ENCODE results near the gene PRSS58.

Gene PRSS58, protein sequence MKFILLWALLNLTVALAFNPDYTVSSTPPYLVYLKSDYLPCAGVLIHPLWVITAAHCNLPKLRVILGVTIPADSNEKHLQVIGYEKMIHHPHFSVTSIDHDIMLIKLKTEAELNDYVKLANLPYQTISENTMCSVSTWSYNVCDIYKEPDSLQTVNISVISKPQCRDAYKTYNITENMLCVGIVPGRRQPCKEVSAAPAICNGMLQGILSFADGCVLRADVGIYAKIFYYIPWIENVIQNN

DNA sequence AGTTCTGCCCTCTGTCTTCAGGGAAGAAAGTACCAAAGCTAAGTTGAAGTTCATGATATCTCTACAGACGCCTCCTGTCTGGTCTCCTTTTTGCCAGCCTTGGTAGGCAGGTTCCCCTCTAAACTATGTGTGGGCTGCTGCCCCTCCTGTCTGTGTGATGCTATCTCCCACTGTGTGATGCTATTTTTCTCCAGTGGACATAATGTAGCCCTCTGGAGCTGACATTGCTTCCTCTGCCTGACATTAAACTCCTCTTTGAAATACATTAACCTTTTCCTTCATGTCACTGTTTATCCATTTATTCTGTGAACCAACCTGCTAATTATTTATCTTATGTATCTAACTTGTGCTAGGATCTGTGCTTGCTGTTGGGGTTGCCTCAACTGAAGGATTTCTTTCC lies at the start of gene PRSS58:
Gene PRSS58, minus strand, starts transcription at position 101 of the 400 bp plus-strand sequence. CDS start 351 bp downstream, outside the sequence.
- H3K27me3 ChIP-seq (ENCODE audit: control insufficient read depth, low read length), result no peaks in the 10 kb centered on the region
- no peaks in the 10 kb centered on the region for H3K9me2 ChIP-seq (replicated peaks; ENCODE audit: control insufficient read depth, low read length)
- H3K9me3 ChIP-seq (ENCODE audit: control insufficient read depth, insufficient read depth, low read length), result no peaks in the 10 kb centered on the region
- no peaks in the 10 kb centered on the region for H4K20me1 ChIP-seq (ENCODE audit: control insufficient read depth, insufficient read depth, low read depth, low read length)
- TF ChIP-seq, protein P1, sequence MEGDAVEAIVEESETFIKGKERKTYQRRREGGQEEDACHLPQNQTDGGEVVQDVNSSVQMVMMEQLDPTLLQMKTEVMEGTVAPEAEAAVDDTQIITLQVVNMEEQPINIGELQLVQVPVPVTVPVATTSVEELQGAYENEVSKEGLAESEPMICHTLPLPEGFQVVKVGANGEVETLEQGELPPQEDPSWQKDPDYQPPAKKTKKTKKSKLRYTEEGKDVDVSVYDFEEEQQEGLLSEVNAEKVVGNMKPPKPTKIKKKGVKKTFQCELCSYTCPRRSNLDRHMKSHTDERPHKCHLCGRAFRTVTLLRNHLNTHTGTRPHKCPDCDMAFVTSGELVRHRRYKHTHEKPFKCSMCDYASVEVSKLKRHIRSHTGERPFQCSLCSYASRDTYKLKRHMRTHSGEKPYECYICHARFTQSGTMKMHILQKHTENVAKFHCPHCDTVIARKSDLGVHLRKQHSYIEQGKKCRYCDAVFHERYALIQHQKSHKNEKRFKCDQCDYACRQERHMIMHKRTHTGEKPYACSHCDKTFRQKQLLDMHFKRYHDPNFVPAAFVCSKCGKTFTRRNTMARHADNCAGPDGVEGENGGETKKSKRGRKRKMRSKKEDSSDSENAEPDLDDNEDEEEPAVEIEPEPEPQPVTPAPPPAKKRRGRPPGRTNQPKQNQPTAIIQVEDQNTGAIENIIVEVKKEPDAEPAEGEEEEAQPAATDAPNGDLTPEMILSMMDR (IDR thresholded peaks at IDR 0.05; ENCODE audit: low read depth, low read length, poor library complexity, severe bottlenecking), result no peak
- no peak for TF ChIP-seq EZH2phosphoT487 (IDR thresholded peaks at IDR 0.05; ENCODE audit: borderline replicate concordance, low read length)
- H3K4me2 ChIP-seq (ENCODE audit: low read length), result no peak within 1 kb of the TSS
- no peaks in the 10 kb centered on the region for H3F3A ChIP-seq (ENCODE audit: control insufficient read depth, insufficient read depth)
- H3K79me2 ChIP-seq (ENCODE audit: control insufficient read depth, low read length), result no peaks in the 10 kb centered on the region
- no peak within 1 kb of the TSS for H3K27ac ChIP-seq (ENCODE audit: low read depth, low read length)
- no peaks in the 10 kb centered on the region for H3K4me1 ChIP-seq (ENCODE audit: control insufficient read depth, low read length)
- no peak within 1 kb of the TSS for H3K4me3 ChIP-seq (ENCODE audit: low read length)
- no peaks in the 10 kb centered on the region for H3K36me3 ChIP-seq (ENCODE audit: control insufficient read depth, low read length)

- Histone ChIP-seq H3K4me1 (ENCODE audit: control insufficient read depth, low read length) (peaks cover 5% of the 10 kb centered on the region), H3K36me3 (ENCODE audit: control insufficient read depth, low read length) (no peaks in the 10 kb centered on the region), H3K79me2 (ENCODE audit: control insufficient read depth, low read length) (no peaks in the 10 kb centered on the region), H3K9me2 (replicated peaks; ENCODE audit: control insufficient read depth, low read length) (no peaks in the 10 kb centered on the region), H3K27me3 (ENCODE audit: control insufficient read depth, low read length) (peaks cover 4% of the 10 kb centered on the region), H4K20me1 (ENCODE audit: control insufficient read depth, insufficient read depth, low read depth, low read length) (no peaks in the 10 kb centered on the region), H3K27ac (ENCODE audit: low read depth, low read length) (no peak overlapping the region), H3K4me2 (ENCODE audit: low read length) (no peak overlapping the region), H3K9me3 (ENCODE audit: control insufficient read depth, insufficient read depth, low read length) (no peaks in the 10 kb centered on the region), H3K4me3 (ENCODE audit: low read length) (no peak overlapping the region), H3F3A (ENCODE audit: control insufficient read depth, insufficient read depth) (no peaks in the 10 kb centered on the region)
- TF ChIP-seq EZH2phosphoT487 (IDR thresholded peaks at IDR 0.05; ENCODE audit: borderline replicate concordance, low read length), result no peak
- TF ChIP-seq, protein P1 (IDR thresholded peaks at IDR 0.05; ENCODE audit: low read depth, low read length, poor library complexity, severe bottlenecking), result no peak
Observed at GRCh38 chr7:142307246-142307900, 49.5 kb upstream of the PRSS58 start.

DNA sequence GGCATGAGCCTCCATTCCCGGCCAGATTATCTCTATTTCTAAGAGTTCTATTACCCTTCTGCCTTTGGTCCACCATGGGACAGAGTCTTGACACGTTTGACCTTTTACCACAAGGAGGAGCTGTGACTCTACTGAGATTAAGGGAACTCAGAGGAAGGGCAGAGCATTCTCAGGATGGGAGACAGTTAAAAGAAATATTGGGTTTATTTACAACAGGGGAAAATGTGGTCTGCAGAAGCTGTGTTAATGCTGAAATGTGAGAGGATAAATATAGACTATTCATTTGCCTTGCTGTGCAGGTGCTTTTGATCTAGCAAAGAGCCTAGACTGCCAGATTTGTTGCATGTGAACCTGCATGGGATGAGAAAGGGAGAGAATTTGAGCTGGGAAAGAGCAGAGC lies 45.8 kb upstream of the PRSS58 start:
- Histone ChIP-seq H3K27ac (ENCODE audit: low read depth, low read length) (no peak overlapping the region), H3K79me2 (ENCODE audit: control insufficient read depth, low read length) (no peaks in the 10 kb centered on the region), H3K4me1 (ENCODE audit: control insufficient read depth, low read length) (peaks cover 8% of the 10 kb centered on the region), H3K9me2 (replicated peaks; ENCODE audit: control insufficient read depth, low read length) (no peaks in the 10 kb centered on the region), H3K27me3 (ENCODE audit: control insufficient read depth, low read length) (no peaks in the 10 kb centered on the region), H3K4me2 (ENCODE audit: low read length) (no peak overlapping the region), H3F3A (ENCODE audit: control insufficient read depth, insufficient read depth) (no peaks in the 10 kb centered on the region), H3K36me3 (ENCODE audit: control insufficient read depth, low read length) (no peaks in the 10 kb centered on the region), H3K4me3 (ENCODE audit: low read length) (no peak overlapping the region), H4K20me1 (ENCODE audit: control insufficient read depth, insufficient read depth, low read depth, low read length) (no peaks in the 10 kb centered on the region), H3K9me3 (ENCODE audit: control insufficient read depth, insufficient read depth, low read length) (no peaks in the 10 kb centered on the region)
- TF ChIP-seq, protein P1 (IDR thresholded peaks at IDR 0.05; ENCODE audit: low read depth, low read length, poor library complexity, severe bottlenecking), result peak; percentile 61
- no peak for TF ChIP-seq EZH2phosphoT487 (IDR thresholded peaks at IDR 0.05; ENCODE audit: borderline replicate concordance, low read length)
